GM23338 (cell line): ENCODE results near the gene H19. TPM values are rescaled to one million over a fixed set of nuclear protein-coding genes. Genes with fewer than 3 reads are reported as not detected.

Experiments used
- CREB1 ChIP-seq: fragments of 250-450 bp; sonication (Bioruptor Pico); IDR thresholded peaks from 2 replicates; pipeline ENCODE4 v1.5.0; 2020; ENCODE audit warnings: low read depth, mild to moderate bottlenecking, moderate library complexity
- EZH2phosphoT487 ChIP-seq: fragments of 200-600 bp; sonication (generic); IDR thresholded peaks from one replicate; pipeline ENCODE4 v1.8.1; 2018; ENCODE audit warnings: antibody characterized with exemption; ENCODE audit not compliant: unreplicated experiment
- REST ChIP-seq: IDR thresholded peaks from one replicate; pipeline ENCODE4 v1.6.1; 2018; ENCODE audit warnings: antibody characterized with exemption; ENCODE audit not compliant: unreplicated experiment
- STAT1 ChIP-seq: IDR thresholded peaks from one replicate; pipeline ENCODE4 v1.6.1; 2016; ENCODE audit warnings: antibody characterized with exemption; ENCODE audit not compliant: unreplicated experiment
- microRNA counts: library from miRNA; unstranded; fragments of <30 nt; microRNA quantifications from one replicate; lab custom pipeline; 2017
- polyA plus RNA-seq: library from polyadenylated mRNA; unstranded; fragments of >200 nt; fragmentation: Nextera tagmentation; extraction: Ambion mirVana; gene quantifications from 2 replicates; pipeline ENCODE4 v1.2.1, GENCODE V29; 2016
- small RNA-seq: library from RNA; depleted of rRNA; stranded (forward); fragments of <200 nt; gene quantifications from one replicate; pipeline ENCODE3, GENCODE V24; 2014; ENCODE audit warnings: low replicate concordance
- total RNA-seq: library from RNA; depleted of rRNA; stranded (reverse); fragments of >200 nt; shearing (Covaris generic); gene quantifications from 2 replicates; pipeline ENCODE4 v1.2.3, GENCODE V29; 2014; rRNA removed
- TF ChIP-seq, protein P1 (sequence below), 2 experiments: fragments of 200-600 bp in 1 of 2; sonication (generic) in 1 of 2; conservative IDR thresholded peaks; 2 replicates each; pipeline versions ENCODE4 v1.5.1 to v1.6.1; 2016 to 2017; ENCODE audit warnings: antibody characterized with exemption in 2 of 2, low read depth in 2 of 2, mild to moderate bottlenecking in 2 of 2, moderate library complexity in 1 of 2

The H19 gene
- total and polyA plus RNA-seq, 2 experiments from 2014 or later = 0.76 to 0.86 TPM

DNA sequence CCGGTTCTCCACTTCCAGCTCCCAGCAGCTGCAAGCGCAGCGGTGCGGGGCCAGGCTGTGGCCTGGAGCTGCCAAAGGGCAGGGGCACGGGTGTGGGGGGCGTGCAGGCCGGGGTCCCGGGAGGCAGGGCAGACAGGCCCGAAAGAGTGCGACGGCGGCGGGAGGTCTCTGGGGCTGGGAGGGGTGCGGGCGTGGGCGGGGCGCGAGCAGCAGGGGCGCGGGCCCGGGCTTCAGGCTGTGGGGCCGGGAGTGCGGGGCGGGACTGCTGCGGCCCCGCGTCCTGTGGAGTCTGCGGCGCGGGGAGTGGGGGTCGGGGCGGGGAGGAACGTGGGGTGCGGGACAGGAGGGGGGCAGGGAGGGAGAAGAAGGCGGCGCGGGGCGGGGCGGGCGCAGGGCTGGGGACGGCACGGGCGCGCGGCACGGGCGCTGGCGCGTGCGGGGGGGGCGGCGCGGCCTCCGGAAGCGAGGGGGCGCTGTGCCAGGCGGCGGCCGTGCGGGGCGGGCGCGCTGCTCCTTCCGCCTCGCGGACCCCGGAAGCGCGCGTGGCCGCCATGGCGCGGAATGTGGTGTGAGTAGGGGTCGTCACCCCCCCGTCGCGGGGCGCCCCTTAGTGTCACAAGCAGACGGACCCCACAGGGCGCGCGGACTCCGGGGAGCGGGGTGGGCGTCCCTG, 50.7 kb downstream of the H19 start, which contains the start of gene MRPL23 (continued):
- TF ChIP-seq, protein P1, sequence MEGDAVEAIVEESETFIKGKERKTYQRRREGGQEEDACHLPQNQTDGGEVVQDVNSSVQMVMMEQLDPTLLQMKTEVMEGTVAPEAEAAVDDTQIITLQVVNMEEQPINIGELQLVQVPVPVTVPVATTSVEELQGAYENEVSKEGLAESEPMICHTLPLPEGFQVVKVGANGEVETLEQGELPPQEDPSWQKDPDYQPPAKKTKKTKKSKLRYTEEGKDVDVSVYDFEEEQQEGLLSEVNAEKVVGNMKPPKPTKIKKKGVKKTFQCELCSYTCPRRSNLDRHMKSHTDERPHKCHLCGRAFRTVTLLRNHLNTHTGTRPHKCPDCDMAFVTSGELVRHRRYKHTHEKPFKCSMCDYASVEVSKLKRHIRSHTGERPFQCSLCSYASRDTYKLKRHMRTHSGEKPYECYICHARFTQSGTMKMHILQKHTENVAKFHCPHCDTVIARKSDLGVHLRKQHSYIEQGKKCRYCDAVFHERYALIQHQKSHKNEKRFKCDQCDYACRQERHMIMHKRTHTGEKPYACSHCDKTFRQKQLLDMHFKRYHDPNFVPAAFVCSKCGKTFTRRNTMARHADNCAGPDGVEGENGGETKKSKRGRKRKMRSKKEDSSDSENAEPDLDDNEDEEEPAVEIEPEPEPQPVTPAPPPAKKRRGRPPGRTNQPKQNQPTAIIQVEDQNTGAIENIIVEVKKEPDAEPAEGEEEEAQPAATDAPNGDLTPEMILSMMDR (conservative IDR thresholded peaks at IDR 0.05; ENCODE audit: low read depth in 2 of 2) = no peak
- TF ChIP-seq EZH2phosphoT487 (no peak), REST (no peak), STAT1 (no peak), CREB1 (no peak)

MicroRNA genes within 50 kb of the gene (microRNA counts, 767-probe panel; counts per million panel counts)
- not detected for microRNA hsa-miR-675-5p (lab: Ali Mortazavi, UCI)

Small RNAs within 50 kb of the gene (small RNA-seq; reads per million reads assigned to genes)
- gene RF01972 = not detected
- not detected for gene RF01973

Other genes starting within 250 kb of the H19 start
- not detected in 2 replicates for gene IFITM10, start 247.2 kb downstream of the H19 start, total RNA-seq
- gene IFITM10, start 247.2 kb downstream of the H19 start, polyA plus RNA-seq = 0.06 TPM in 1 of 2 replicates, not detected in the other
- gene CTSD, start 233.9 kb downstream of the H19 start, total RNA-seq = 198 and 251 TPM in 2 replicates
- 67.1 and 73.6 TPM in 2 replicates for gene CTSD, start 233.9 kb downstream of the H19 start, polyA plus RNA-seq
- not detected in 2 replicates for gene SYT8, start 162.9 kb downstream of the H19 start, total RNA-seq
- not detected in 2 replicates for gene SYT8, start 162.9 kb downstream of the H19 start, polyA plus RNA-seq
- gene TNNI2, start 158.9 kb downstream of the H19 start, total RNA-seq = not detected in 2 replicates
- gene TNNI2, start 158.9 kb downstream of the H19 start, polyA plus RNA-seq = not detected in 2 replicates
- not detected in 2 replicates for gene LSP1, start 144.8 kb downstream of the H19 start, total RNA-seq
- gene LSP1, start 144.8 kb downstream of the H19 start, polyA plus RNA-seq = 0.84 and 0.96 TPM in 2 replicates
- 0.04 TPM in 1 of 2 replicates, not detected in the other for gene PRR33, start 105.9 kb downstream of the H19 start, total RNA-seq
- gene PRR33, start 105.9 kb downstream of the H19 start, polyA plus RNA-seq = not detected in 2 replicates
- gene TNNT3, start 78.1 kb downstream of the H19 start, total RNA-seq = not detected in 2 replicates
- not detected in 2 replicates for gene TNNT3, start 78.1 kb downstream of the H19 start, polyA plus RNA-seq
- 63.3 and 91.5 TPM in 2 replicates for gene MRPL23, start 50.5 kb downstream of the H19 start, total RNA-seq
- gene MRPL23, start 50.5 kb downstream of the H19 start, polyA plus RNA-seq = 84.7 and 92.0 TPM in 2 replicates
- 0.70 and 1.4 TPM in 2 replicates for gene IGF2, start 141.5 kb upstream of the H19 start, total RNA-seq
- 4.0 and 4.4 TPM in 2 replicates for gene IGF2, start 141.5 kb upstream of the H19 start, polyA plus RNA-seq
- not detected in 2 replicates for gene INS, start 163.4 kb upstream of the H19 start, total RNA-seq
- gene INS, start 163.4 kb upstream of the H19 start, polyA plus RNA-seq = not detected in 2 replicates
- gene TH, start 174.0 kb upstream of the H19 start, total RNA-seq = not detected in 2 replicates
- 0.34 TPM in 1 of 2 replicates, not detected in the other for gene TH, start 174.0 kb upstream of the H19 start, polyA plus RNA-seq